Prostate gland (tissue), 2 donors: ENCODE data around the gene RAB20.

Source experiments
- CTCF ChIP-seq, 4 experiments: fragments of 200-600 bp in 2 of 4; fragments of 450-650 bp in 2 of 4; sonication (generic) in 2 of 4; IDR thresholded peaks; 1 replicate in 3 of 4; 2 replicates in 1 of 4; pipeline ENCODE4 v1.5.1; 2016 to 2019; ENCODE audit warnings: antibody characterized with exemption in 4 of 4, mild to moderate bottlenecking in 2 of 4, moderate library complexity in 2 of 4
- POLR2A ChIP-seq: fragments of 450-650 bp; IDR thresholded peaks from one replicate; pipeline ENCODE4 v1.6.1; 2016; ENCODE audit warnings: antibody characterized with exemption, mild to moderate bottlenecking

- no peak for TF ChIP-seq POLR2A
- no peak for TF ChIP-seq CTCF (IDR thresholded peaks at IDR 0.05)
Measured at GRCh38 chr13:110511509-110512181, 49.9 kb downstream of the RAB20 start.
